OCI-LY7 (cell line): ENCODE results near the gene SLC25A22.

Source experiments
- CTCF ChIP-seq: fragments of 200-600 bp; sonication (generic); conservative IDR thresholded peaks from 2 replicates; pipeline ENCODE4 v1.5.1; 2014; ENCODE audit warnings: mild to moderate bottlenecking, antibody characterized with exemption, low read length, moderate library complexity, mixed read lengths
- EZH2phosphoT487 ChIP-seq: fragments of 200-600 bp; sonication (generic); IDR thresholded peaks from 2 replicates; pipeline ENCODE4 v1.6.1; 2018; ENCODE audit warnings: low read depth, borderline replicate concordance, mild to moderate bottlenecking, mixed run types, antibody characterized with exemption, low read length, moderate library complexity, mixed read lengths

GRCh38 chr11:815675-816432 lies 17.8 kb upstream of the SLC25A22 start:
- TF ChIP-seq CTCF (no peak), EZH2phosphoT487 (no peak)
